Smooth muscle cell (in vitro differentiated cells): ENCODE results near the gene L1TD1. TPM values are rescaled to one million over a fixed set of nuclear protein-coding genes. Genes with fewer than 3 reads are reported as not detected.
A peak's percentile ranks its signal among the peaks of the same experiment; 100 is the strongest.
"Not testable (repeated sequence)": the region's sequence is repeated elsewhere in the genome, so short reads cannot be mapped to it uniquely, and the experiment has no call there.

Experiments
- DNase-seq: peaks from one replicate; lab custom pipeline; 2025; ENCODE audit not compliant: unreplicated experiment; lab: John Stamatoyannopoulos, UW
- H2AFZ ChIP-seq: fragments of 200-600 bp; sonication (generic); 2 replicates; pipeline ENCODE4 v1.6.0; 2016; ENCODE audit warnings: antibody characterized with exemption, low read depth, mild to moderate bottlenecking
- H3F3A ChIP-seq: fragments of 200-600 bp; sonication (generic); 2 replicates; pipeline ENCODE4 v1.6.0; 2017; ENCODE audit warnings: antibody characterized with exemption, low read depth
- H3K27ac ChIP-seq: fragments of 200-600 bp; sonication (generic); 2 replicates; pipeline ENCODE4 v1.5.1; 2016; ENCODE audit warnings: low read depth, mild to moderate bottlenecking
- H3K27me3 ChIP-seq: fragments of 200-600 bp; sonication (generic); 2 replicates; pipeline ENCODE4 v1.6.1; 2016; ENCODE audit warnings: low read depth, mild to moderate bottlenecking
- H3K36me3 ChIP-seq: fragments of 200-600 bp; sonication (generic); 2 replicates; pipeline ENCODE4 v1.5.1; 2016; ENCODE audit warnings: low read depth
- H3K4me1 ChIP-seq: fragments of 200-600 bp; sonication (generic); 2 replicates; pipeline ENCODE4 v1.5.1; 2016; ENCODE audit warnings: low read depth
- H3K4me2 ChIP-seq: fragments of 200-600 bp; sonication (generic); 2 replicates; pipeline ENCODE4 v1.6.0; 2016; ENCODE audit warnings: mild to moderate bottlenecking
- H3K4me3 ChIP-seq: fragments of 200-600 bp; sonication (generic); 2 replicates; pipeline ENCODE4 v1.5.1; 2016; ENCODE audit warnings: mild to moderate bottlenecking
- H3K79me2 ChIP-seq: fragments of 200-600 bp; sonication (generic); 2 replicates; pipeline ENCODE4 v1.6.0; 2016; ENCODE audit warnings: low read depth, mild to moderate bottlenecking
- H3K9ac ChIP-seq: fragments of 200-600 bp; sonication (generic); 2 replicates; pipeline ENCODE4 v1.6.0; 2016; ENCODE audit warnings: low read depth
- H3K9me3 ChIP-seq: fragments of 200-600 bp; sonication (generic); replicated peaks from 2 replicates; pipeline ENCODE4 v1.5.1; 2016; ENCODE audit warnings: low read depth
- H4K20me1 ChIP-seq: fragments of 200-600 bp; sonication (generic); 2 replicates; pipeline ENCODE4 v1.6.0; 2016; ENCODE audit warnings: low read depth
- WGBS: methylation state at CpG from one replicate; pipeline ENCODE4 v1.1.7; 2016; ENCODE audit warnings: low lambda C conversion rate; 5-methylcytosine and 5-hydroxymethylcytosine counted together
- polyA plus RNA-seq: library from polyadenylated mRNA; unstranded; fragments of >200 nt; fragmentation: Nextera tagmentation; extraction: Ambion mirVana; gene quantifications from 2 replicates; pipeline ENCODE4 v1.2.1, GENCODE V29; 2016
- total RNA-seq: library from RNA; depleted of rRNA; stranded (reverse); fragments of >200 nt; gene quantifications from 2 replicates; pipeline ENCODE4 v1.2.3, GENCODE V29; 2014
- TF ChIP-seq, protein P1 (sequence below): fragments of 200-600 bp; sonication (generic); IDR thresholded peaks from 2 replicates; pipeline ENCODE4 v1.5.1; 2017; ENCODE audit warnings: borderline replicate concordance, mild to moderate bottlenecking, antibody characterized with exemption; ENCODE audit not compliant: insufficient read depth, poor library complexity, severe bottlenecking

L1TD1 gene
- total and polyA plus RNA-seq, 2 experiments from 2014 or later, result 0.41 to 2.7 TPM

DNA sequence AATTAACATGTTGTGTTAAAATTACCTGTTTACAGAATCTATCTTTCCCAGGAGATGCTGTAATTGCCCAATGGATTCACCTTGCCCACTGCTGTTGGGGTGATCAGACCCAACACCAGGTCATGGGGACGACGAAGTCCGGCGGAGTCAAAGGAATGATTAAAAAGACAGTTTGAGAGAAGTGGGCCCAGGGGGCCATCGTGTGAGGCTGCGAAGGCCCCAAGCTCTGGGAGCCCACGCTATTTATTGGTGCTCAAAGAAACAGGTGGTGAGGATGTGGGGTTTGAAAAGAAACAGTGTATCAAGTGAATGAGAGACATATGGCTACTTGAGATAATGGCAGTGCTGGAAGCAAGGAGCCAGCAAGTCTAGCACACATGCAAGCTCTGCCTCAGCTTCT lies 16.3 kb upstream of the L1TD1 start:
- no peak for DNase-seq
- TF ChIP-seq, protein P1, sequence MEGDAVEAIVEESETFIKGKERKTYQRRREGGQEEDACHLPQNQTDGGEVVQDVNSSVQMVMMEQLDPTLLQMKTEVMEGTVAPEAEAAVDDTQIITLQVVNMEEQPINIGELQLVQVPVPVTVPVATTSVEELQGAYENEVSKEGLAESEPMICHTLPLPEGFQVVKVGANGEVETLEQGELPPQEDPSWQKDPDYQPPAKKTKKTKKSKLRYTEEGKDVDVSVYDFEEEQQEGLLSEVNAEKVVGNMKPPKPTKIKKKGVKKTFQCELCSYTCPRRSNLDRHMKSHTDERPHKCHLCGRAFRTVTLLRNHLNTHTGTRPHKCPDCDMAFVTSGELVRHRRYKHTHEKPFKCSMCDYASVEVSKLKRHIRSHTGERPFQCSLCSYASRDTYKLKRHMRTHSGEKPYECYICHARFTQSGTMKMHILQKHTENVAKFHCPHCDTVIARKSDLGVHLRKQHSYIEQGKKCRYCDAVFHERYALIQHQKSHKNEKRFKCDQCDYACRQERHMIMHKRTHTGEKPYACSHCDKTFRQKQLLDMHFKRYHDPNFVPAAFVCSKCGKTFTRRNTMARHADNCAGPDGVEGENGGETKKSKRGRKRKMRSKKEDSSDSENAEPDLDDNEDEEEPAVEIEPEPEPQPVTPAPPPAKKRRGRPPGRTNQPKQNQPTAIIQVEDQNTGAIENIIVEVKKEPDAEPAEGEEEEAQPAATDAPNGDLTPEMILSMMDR, result no peak
- WGBS, result 85% methylated on average over 7 of the region's 7 CpGs

DNA sequence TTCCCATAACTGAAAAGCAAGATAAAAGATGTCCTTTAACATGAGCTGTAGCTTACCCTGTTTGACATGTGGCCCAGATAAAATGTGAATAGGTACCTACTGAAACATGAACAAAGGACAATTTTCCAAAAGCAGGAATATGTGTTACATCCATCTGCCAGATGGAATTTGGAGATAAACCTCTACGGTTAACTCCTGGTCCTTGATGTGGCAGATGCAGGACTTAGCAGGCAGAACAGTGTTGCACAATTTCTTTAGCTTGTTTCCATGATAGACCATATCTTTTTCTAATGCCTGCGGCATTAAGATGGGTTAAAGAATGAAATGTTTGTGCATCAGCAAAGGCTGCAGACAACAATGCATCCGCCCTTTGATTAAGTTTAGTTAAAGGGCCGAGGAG lies 14.6 kb upstream of the L1TD1 start:
- not testable (repeated sequence) for H3K4me3 ChIP-seq, H3K27ac ChIP-seq, H3K9ac ChIP-seq, H3K9me3 ChIP-seq, H3K36me3 ChIP-seq, H3K79me2 ChIP-seq, H4K20me1 ChIP-seq, H3K27me3 ChIP-seq, DNase-seq, H3F3A ChIP-seq, H2AFZ ChIP-seq
- peaks cover 44% of the 10 kb centered on the region for H3K4me1 ChIP-seq
- WGBS, result 23% methylated on average over 4 of the region's 4 CpGs
- H3K4me2 ChIP-seq, result peak overlapping the region; percentile 0

More for the DNA sequence above, 16.3 kb upstream of the L1TD1 start:
- no peak overlapping the region for H3K27ac ChIP-seq
- H3K36me3 ChIP-seq, result no peaks in the 10 kb centered on the region
- no peak overlapping the region for H2AFZ ChIP-seq
- no peak overlapping the region for H3K4me3 ChIP-seq
- no peak overlapping the region for H3K9ac ChIP-seq
- H3K4me1 ChIP-seq, result peaks cover 40% of the 10 kb centered on the region
- no peaks in the 10 kb centered on the region for H3K79me2 ChIP-seq
- no peaks in the 10 kb centered on the region for H3K9me3 ChIP-seq
- H3K27me3 ChIP-seq, result no peaks in the 10 kb centered on the region
- no peaks in the 10 kb centered on the region for H4K20me1 ChIP-seq
- no peaks in the 10 kb centered on the region for H3F3A ChIP-seq
- H3K4me2 ChIP-seq, result no peak overlapping the region

DNA sequence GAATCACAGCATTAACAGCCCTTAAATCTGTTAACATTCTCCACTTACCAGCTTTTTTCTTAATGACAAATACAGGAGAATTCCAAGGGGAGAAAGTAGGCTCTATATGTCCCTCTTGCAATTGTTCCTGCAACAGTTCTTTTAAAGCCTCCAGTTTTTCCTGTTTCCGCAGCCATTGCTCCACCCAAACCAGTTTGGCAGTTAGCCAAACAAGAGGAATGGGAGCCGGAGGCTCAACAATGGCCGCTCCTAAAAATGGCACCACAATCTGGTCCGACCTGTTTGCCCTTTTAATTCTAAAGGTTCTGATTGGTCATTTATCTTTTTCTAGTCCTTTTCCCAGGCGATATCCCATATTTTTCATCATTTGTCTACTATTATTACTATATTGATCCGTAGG lies 14.0 kb upstream of the L1TD1 start:
- H3K79me2 ChIP-seq, result no peaks in the 10 kb centered on the region
- H2AFZ ChIP-seq, result no peak overlapping the region
- WGBS, result 66% methylated on average over 6 of the region's 6 CpGs
- H3K9me3 ChIP-seq, result no peaks in the 10 kb centered on the region
- H3K4me3 ChIP-seq, result no peak overlapping the region
- H3K27me3 ChIP-seq, result no peaks in the 10 kb centered on the region
- no peaks in the 10 kb centered on the region for H3F3A ChIP-seq
- no peaks in the 10 kb centered on the region for H3K36me3 ChIP-seq
- H3K9ac ChIP-seq, result no peak overlapping the region
- TF ChIP-seq, protein P1, result no peak
- H3K4me2 ChIP-seq, result peak overlapping the region; percentile 0
- DNase-seq, result no peak
- H4K20me1 ChIP-seq, result no peaks in the 10 kb centered on the region
- H3K4me1 ChIP-seq, result peaks cover 44% of the 10 kb centered on the region
- H3K27ac ChIP-seq, result no peak overlapping the region

DNA sequence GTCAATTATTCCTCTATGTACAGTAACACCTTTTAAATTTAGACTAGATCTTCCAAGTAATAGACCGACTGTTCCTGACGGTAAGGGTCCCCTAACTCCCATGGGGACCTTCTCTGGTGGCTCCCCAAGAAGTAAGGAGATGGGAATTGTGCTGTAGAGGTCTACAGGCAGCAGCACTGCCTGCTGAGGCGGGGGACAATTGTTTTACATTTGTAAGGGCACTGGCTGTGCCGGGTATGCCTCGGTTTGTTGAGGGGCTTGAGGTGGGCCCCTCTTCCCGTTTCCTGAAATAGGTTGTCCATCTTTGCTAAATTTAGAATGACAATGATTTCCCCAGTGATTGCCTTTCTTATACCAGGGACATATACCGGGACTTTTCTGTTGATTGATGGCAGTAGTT lies 13.1 kb upstream of the L1TD1 start:
- TF ChIP-seq, protein P1, result no peak
- H3K79me2 ChIP-seq, result no peaks in the 10 kb centered on the region
- H3K4me1 ChIP-seq, result peaks cover 44% of the 10 kb centered on the region
- no peak for DNase-seq
- H3K27ac ChIP-seq, result no peak overlapping the region
- H3K4me2 ChIP-seq, result peak overlapping the region; percentile 72
- WGBS, result 47% methylated on average over 7 of the region's 7 CpGs
- no peaks in the 10 kb centered on the region for H3K9me3 ChIP-seq
- H4K20me1 ChIP-seq, result no peaks in the 10 kb centered on the region
- H3K9ac ChIP-seq, result no peak overlapping the region
- no peaks in the 10 kb centered on the region for H3K36me3 ChIP-seq
- no peaks in the 10 kb centered on the region for H3F3A ChIP-seq
- H3K27me3 ChIP-seq, result no peaks in the 10 kb centered on the region
- H2AFZ ChIP-seq, result no peak overlapping the region
- H3K4me3 ChIP-seq, result no peak overlapping the region

DNA sequence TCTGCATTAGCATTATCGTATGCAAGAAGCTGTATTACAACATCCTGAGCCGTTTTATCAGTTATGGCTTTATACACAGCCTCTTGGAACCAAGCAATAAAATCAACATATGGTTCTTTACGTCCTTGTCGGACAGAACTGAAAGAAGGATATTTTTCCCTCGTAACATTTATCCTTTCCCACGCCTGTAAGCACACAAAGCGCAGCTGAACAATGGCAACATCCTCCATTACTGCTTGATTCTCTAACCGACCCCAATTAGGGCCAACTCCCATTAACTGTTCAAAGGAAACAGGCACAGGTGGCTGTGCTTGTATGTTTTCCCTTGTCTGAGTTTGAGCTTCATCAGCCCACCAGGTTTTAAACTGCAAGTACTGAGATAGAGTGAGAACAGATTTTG lies 12.5 kb upstream of the L1TD1 start:
- H3K27me3 ChIP-seq, result not testable (repeated sequence)
- WGBS, result 24% methylated on average over 8 of the region's 8 CpGs
- peak overlapping the region; percentile 11 for H2AFZ ChIP-seq

DNA sequence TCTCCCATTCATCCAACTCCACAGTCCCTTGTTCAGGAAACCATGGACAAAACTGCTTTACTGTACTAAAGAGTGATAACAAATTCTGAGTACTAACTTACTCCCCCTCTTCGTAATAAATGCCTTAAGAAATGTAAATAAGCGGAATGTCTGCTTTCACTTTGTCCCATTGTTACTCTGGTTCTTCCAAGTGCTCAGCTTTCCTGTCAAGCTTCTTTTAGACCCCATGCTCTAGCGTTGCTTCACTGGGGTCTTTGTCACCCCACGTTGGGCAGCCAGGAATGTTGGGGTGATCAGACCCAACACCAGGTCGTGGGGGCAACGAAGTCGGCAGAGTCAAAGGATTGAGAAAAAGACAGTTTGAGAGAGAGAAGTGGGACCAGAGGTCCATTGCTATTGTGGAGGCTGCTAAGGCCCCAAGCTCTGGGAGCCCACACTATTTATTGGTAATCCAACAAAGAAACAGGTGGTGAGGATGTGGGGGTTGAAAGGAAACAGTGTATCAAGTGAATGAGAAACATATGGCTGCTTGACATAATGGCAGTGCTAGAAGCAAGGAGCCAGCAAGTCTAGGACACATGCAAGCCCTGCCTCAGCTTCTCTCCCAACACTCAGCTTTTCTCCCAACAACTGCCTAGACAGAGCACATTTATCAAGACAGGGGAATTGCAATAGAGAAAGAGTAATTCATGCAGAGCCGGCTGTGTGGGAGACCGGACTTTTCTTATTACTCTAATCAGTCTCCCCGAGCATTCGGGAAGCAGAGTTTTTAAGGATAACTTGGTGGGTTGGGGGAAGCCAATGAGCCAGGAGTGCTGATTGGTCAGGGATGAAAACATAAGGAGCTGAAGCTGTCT lies 11.3 kb upstream of the L1TD1 start:
- not testable (repeated sequence) for H3K36me3 ChIP-seq, H4K20me1 ChIP-seq, H3K9me3 ChIP-seq, H3K79me2 ChIP-seq, H3K27ac ChIP-seq, DNase-seq, H3F3A ChIP-seq, H3K9ac ChIP-seq, H3K27me3 ChIP-seq, H3K4me3 ChIP-seq
- peaks cover 44% of the 10 kb centered on the region for H3K4me1 ChIP-seq
- peak overlapping the region; percentile 51 for H3K4me2 ChIP-seq
- whole genome bisulfite sequencing, result 45% methylated on average over 11 of the region's 11 CpGs
- H2AFZ ChIP-seq, result peak overlapping the region; percentile 27

More for the DNA sequence above, 12.5 kb upstream of the L1TD1 start:
- H3K9ac ChIP-seq, H3K79me2 ChIP-seq, H3F3A ChIP-seq, H4K20me1 ChIP-seq, H3K9me3 ChIP-seq, H3K36me3 ChIP-seq, DNase-seq, H3K27ac ChIP-seq: not testable (repeated sequence)
- Histone ChIP-seq H3K4me3 (peak overlapping the region; percentile 24), H3K4me2 (peak overlapping the region; percentile 72), H3K4me1 (peaks cover 44% of the 10 kb centered on the region)
